H1 (cell line): Measurements from ENCODE around the gene HOTAIR. TPM values are rescaled to one million over a fixed set of nuclear protein-coding genes. Genes with fewer than 3 reads are reported as not detected.

Experiments used
- CTCF ChIA-PET: fragments of 300-600 bp; sonication (Branson Sonifier 250); formaldehyde crosslinking; loops from one replicate; lab custom pipeline; 2021; ENCODE audit not compliant: partially characterized antibody; lab: Charles Lee
- POLR2A ChIA-PET: fragments of 300-600 bp; sonication (Branson Sonifier 250); formaldehyde crosslinking; loops from one replicate; lab custom pipeline; 2021; ENCODE audit warnings: inconsistent platforms; ENCODE audit not compliant: partially characterized antibody; lab: Charles Lee
- DNase-seq, 2 experiments: peaks; one replicate each; pipeline versions ENCODE4 v3.0.0 to v3.0.0-alpha.2; 2010 to 2022; ENCODE audit warnings: low spot score in 2 of 2, low read depth in 1 of 2, mixed read lengths in 1 of 2
- FAIRE-seq: peaks from 2 replicates; lab custom pipeline; 2011; peaks lifted over from hg19 to GRCh38; lab: Jason Lieb, UNC
- H2AFZ ChIP-seq: 2 replicates; pipeline ENCODE4 v1.8.1; 2012; ENCODE audit warnings: low read length, inconsistent platforms
- H2AK5ac ChIP-seq: 2 replicates; pipeline ENCODE4 v1.6.1; 2013; ENCODE audit warnings: low read depth, low read length
- H2BK120ac ChIP-seq: replicated peaks from 2 replicates; pipeline ENCODE3; 2013; ENCODE audit warnings: low read depth, low read length, inconsistent platforms
- H2BK12ac ChIP-seq: 2 replicates; pipeline ENCODE4 v1.6.1; 2013; ENCODE audit warnings: low read depth, low read length
- H2BK15ac ChIP-seq: 2 replicates; pipeline ENCODE4 v1.6.1; 2013; ENCODE audit warnings: low read length
- H2BK20ac ChIP-seq: 2 replicates; pipeline ENCODE4 v1.6.1; 2013; ENCODE audit warnings: low read length
- H2BK5ac ChIP-seq: 2 replicates; pipeline ENCODE4 v1.6.1; 2013; ENCODE audit warnings: low read depth, low read length
- H3K14ac ChIP-seq: 2 replicates; pipeline ENCODE4 v1.6.1; 2013; ENCODE audit warnings: inconsistent platforms; ENCODE audit not compliant: insufficient read length
- H3K18ac ChIP-seq: 2 replicates; pipeline ENCODE4 v1.6.1; 2013; ENCODE audit warnings: low read length; ENCODE audit errors: extremely low read depth
- H3K23ac ChIP-seq: 2 replicates; pipeline ENCODE4 v1.6.1; 2013; ENCODE audit warnings: inconsistent platforms; ENCODE audit not compliant: insufficient read length
- H3K23me2 ChIP-seq: 2 replicates; pipeline ENCODE4 v1.6.1; 2013; ENCODE audit warnings: low read depth, low read length
- H3K27ac ChIP-seq: 2 replicates; pipeline ENCODE4 v1.6.1; 2011; ENCODE audit warnings: low read depth, low read length, inconsistent platforms
- H3K27me3 ChIP-seq, 4 experiments: replicated peaks in 1 of 4; 1 replicate in 1 of 4; 2 replicates in 3 of 4; pipeline versions ENCODE4 v1.6.1 to v1.8.1; 2011 to 2013; ENCODE audit warnings: low read length in 3 of 4, mild to moderate bottlenecking in 3 of 4, inconsistent platforms in 2 of 4, mixed read lengths in 2 of 4, moderate library complexity in 1 of 4; ENCODE audit not compliant: control insufficient read depth in 3 of 4, insufficient read depth in 3 of 4; ENCODE audit errors: extremely low read depth in 1 of 4
- H3K36me3 ChIP-seq, 4 experiments: 2 replicates each; pipeline versions ENCODE4 v1.6.1 to v1.8.1; 2011 to 2013; ENCODE audit warnings: mild to moderate bottlenecking in 4 of 4, low read length in 3 of 4, moderate library complexity in 2 of 4, control low read depth in 1 of 4, inconsistent platforms in 1 of 4; ENCODE audit not compliant: insufficient read depth in 4 of 4, control insufficient read depth in 2 of 4
- H3K4ac ChIP-seq: replicated peaks from 2 replicates; pipeline ENCODE3; 2013; ENCODE audit warnings: low read length, low read depth, mixed read lengths, inconsistent platforms; ENCODE audit not compliant: insufficient read length
- H3K4me1 ChIP-seq, 4 experiments: replicated peaks in 1 of 4; 1 replicate in 1 of 4; 2 replicates in 3 of 4; pipeline versions ENCODE4 v1.6.1 to v1.8.1; 2011 to 2013; ENCODE audit warnings: low read length in 3 of 4, inconsistent platforms in 2 of 4, mixed read lengths in 1 of 4; ENCODE audit not compliant: insufficient read depth in 4 of 4, control insufficient read depth in 3 of 4
- H3K4me2 ChIP-seq, 2 experiments: 2 replicates each; pipeline versions ENCODE4 v1.6.1 to v1.8.1; 2011 to 2013; ENCODE audit warnings: low read depth in 2 of 2, low read length in 2 of 2, control low read depth in 1 of 2, inconsistent platforms in 1 of 2, mild to moderate bottlenecking in 1 of 2; ENCODE audit not compliant: insufficient read depth in 1 of 2
- H3K4me3 ChIP-seq, 4 experiments: fragments of 200-600, 300-600 bp in 1 of 4; sonication (generic), shearing (Covaris generic), sonication (Bioruptor Twin) in 1 of 4; 2 replicates each; pipeline versions ENCODE4 v1.5.1 to v1.8.1; 2011 to 2016; ENCODE audit warnings: low read length in 4 of 4, low read depth in 3 of 4, control low read depth in 2 of 4, inconsistent platforms in 2 of 4, mild to moderate bottlenecking in 2 of 4, mixed read lengths in 1 of 4, moderate library complexity in 1 of 4; ENCODE audit not compliant: insufficient read depth in 2 of 4; ENCODE audit errors: extremely low read depth in 1 of 4
- H3K56ac ChIP-seq: replicated peaks from 2 replicates; pipeline ENCODE3; 2013; ENCODE audit warnings: low read depth, mild to moderate bottlenecking, mixed read lengths, low read length, inconsistent platforms; ENCODE audit not compliant: insufficient read length
- H3K79me1 ChIP-seq: 2 replicates; pipeline ENCODE4 v1.6.1; 2013; ENCODE audit warnings: low read depth, low read length, control low read depth
- H3K79me2 ChIP-seq, 2 experiments: 2 replicates each; pipeline versions ENCODE4 v1.6.1 to v1.8.1; 2012 to 2013; ENCODE audit warnings: low read length in 2 of 2, mild to moderate bottlenecking in 2 of 2, inconsistent platforms in 1 of 2; ENCODE audit not compliant: insufficient read depth in 2 of 2, control insufficient read depth in 1 of 2
- H3K9ac ChIP-seq, 4 experiments: replicated peaks in 1 of 4; 1 replicate in 1 of 4; 2 replicates in 3 of 4; pipeline versions ENCODE4 v1.6.1 to v1.8.1; 2011 to 2013; ENCODE audit warnings: low read depth in 3 of 4, low read length in 3 of 4, control low read depth in 2 of 4, mild to moderate bottlenecking in 2 of 4, moderate library complexity in 2 of 4, inconsistent platforms in 1 of 4; ENCODE audit errors: extremely low read depth in 1 of 4
- H3K9me3 ChIP-seq, 2 experiments: 2 replicates each; pipeline versions ENCODE4 v1.6.1 to v1.8.1; 2012 to 2013; ENCODE audit warnings: mild to moderate bottlenecking in 2 of 2, moderate library complexity in 2 of 2, control low read depth in 1 of 2, inconsistent platforms in 1 of 2, low read depth in 1 of 2, low read length in 1 of 2, mixed read lengths in 1 of 2; ENCODE audit not compliant: insufficient read depth in 2 of 2
- H4K20me1 ChIP-seq, 2 experiments: replicated peaks in 1 of 2; 2 replicates each; pipeline versions ENCODE3 to v1.8.1; 2011 to 2013; ENCODE audit warnings: inconsistent platforms in 2 of 2, low read length in 2 of 2, mild to moderate bottlenecking in 1 of 2; ENCODE audit not compliant: insufficient read depth in 2 of 2, control insufficient read depth in 1 of 2
- H4K5ac ChIP-seq: 2 replicates; pipeline ENCODE4 v1.6.1; 2013; ENCODE audit warnings: low read length, low read depth, mixed read lengths, inconsistent platforms; ENCODE audit not compliant: insufficient read length
- H4K8ac ChIP-seq: 2 replicates; pipeline ENCODE4 v1.8.0; 2013; ENCODE audit warnings: mild to moderate bottlenecking, moderate library complexity, low read length, inconsistent platforms; ENCODE audit not compliant: insufficient read depth; ENCODE audit errors: extremely low read depth
- H4K91ac ChIP-seq: replicated peaks from 2 replicates; pipeline ENCODE3; 2013; ENCODE audit warnings: low read length, mixed read lengths, inconsistent platforms; ENCODE audit not compliant: insufficient read length
- ATF3 ChIP-seq: IDR thresholded peaks from 2 replicates; pipeline ENCODE4 v1.6.1; 2011; ENCODE audit warnings: low read depth, mild to moderate bottlenecking, low read length; ENCODE audit not compliant: insufficient read depth
- BRCA1 ChIP-seq: IDR thresholded peaks from 2 replicates; pipeline ENCODE4 v1.6.1; 2012; ENCODE audit warnings: low read depth, low read length, improper control_type of control experiment
- CBX8 ChIP-seq: fragments of 300-800, 300-1000 bp; sonication (generic); IDR thresholded peaks from 2 replicates; pipeline ENCODE4 v1.7.1; 2016; ENCODE audit warnings: low read depth, low read length, borderline replicate concordance
- EP300 ChIP-seq, 2 experiments: IDR thresholded peaks; 1 replicate in 1 of 2; 2 replicates in 1 of 2; pipeline ENCODE4 v1.6.1; 2011 to 2012; ENCODE audit warnings: low read depth in 2 of 2, low read length in 2 of 2, mild to moderate bottlenecking in 2 of 2, borderline replicate concordance in 1 of 2, inconsistent platforms in 1 of 2, moderate library complexity in 1 of 2
- KDM1A ChIP-seq: fragments of 200-600, 300-600 bp; sonication (generic); IDR thresholded peaks from 2 replicates; pipeline ENCODE4 v1.7.1; 2016; ENCODE audit warnings: mild to moderate bottlenecking, low read length, borderline replicate concordance
- RFX5 ChIP-seq: IDR thresholded peaks from 2 replicates; pipeline ENCODE4 v1.6.1; 2011; ENCODE audit warnings: low read depth, low read length, improper control_type of control experiment, borderline replicate concordance
- RNF2 ChIP-seq: fragments of 200-900, 300-1000 bp; sonication (generic); IDR thresholded peaks from 2 replicates; pipeline ENCODE4 v1.7.1; 2016; ENCODE audit warnings: borderline replicate concordance, low read depth, mild to moderate bottlenecking, antibody characterized with exemption, low read length; ENCODE audit not compliant: poor library complexity, severe bottlenecking; ENCODE audit errors: missing control alignments
- SIRT6 ChIP-seq: IDR thresholded peaks from one replicate; pipeline ENCODE4 v1.7.1; 2012; ENCODE audit warnings: low read length, inconsistent platforms
- SP4 ChIP-seq: IDR thresholded peaks from 2 replicates; pipeline ENCODE4 v1.6.1; 2012; ENCODE audit warnings: low read length, inconsistent platforms
- TAF1 ChIP-seq: IDR thresholded peaks from 2 replicates; pipeline ENCODE4 v1.6.1; 2011; ENCODE audit warnings: mild to moderate bottlenecking, low read depth, low read length
- ZNF274 ChIP-seq: IDR thresholded peaks from 2 replicates; pipeline ENCODE4 v1.7.0; 2012; ENCODE audit warnings: low read length, borderline replicate concordance; ENCODE audit errors: extremely low read depth
- WGBS, 2 experiments: shearing (Covaris generic) in 1 of 2; methylation state at CpG; one replicate each; pipeline versions ENCODE4 v1.1.6 to v1.1.7; 2013 to 2015; ENCODE audit warnings: low lambda C conversion rate in 2 of 2, mixed read lengths in 2 of 2, inconsistent platforms in 1 of 2, low coverage in 1 of 2, missing lambda C conversion rate in 1 of 2; ENCODE audit not compliant: insufficient replicate concordance in 2 of 2, insufficient coverage in 1 of 2, insufficient read length in 1 of 2; ENCODE audit errors: extremely low coverage in 1 of 2, missing lambda C conversion rate in 1 of 2; 5-methylcytosine and 5-hydroxymethylcytosine counted together
- polyA plus RNA-seq, 7 experiments: library from polyadenylated mRNA; depleted of rRNA in 3 of 7; stranded (reverse) in 5 of 7; unstranded in 2 of 7; fragments of >200 nt in 5 of 7; fragments of 200-250 nt in 2 of 7; gene quantifications; 1 replicate in 5 of 7; 2 replicates in 1 of 7; 4 replicates in 1 of 7; pipeline versions ENCODE4 v1.2.1 to v1.2.3, GENCODE V29; 2011 to 2013; ENCODE audit warnings: missing spikeins in 2 of 7, mixed read lengths in 2 of 7
- total RNA-seq: library from RNA; stranded (reverse); fragmentation: NEBNext Ultra II Directional; extraction: Animal tissue kit (Norgen Biotek cat#: 25700); gene quantifications from 2 replicates; pipeline ENCODE4 v1.2.1, GENCODE V29; 2021

HOTAIR gene
- total and polyA plus RNA-seq, 2 of the 8 experiments (the other 6 are each of a cell fraction or from before 2014, with no cell fraction given), result not detected

GRCh38 chr12:54017027-54017788 lies 42.5 kb upstream of the HOTAIR start:
- ChIA-PET POLR2A (interaction anchor here (1.3 kb wide), 1 partner anchor 79 kb away, joined by 4 read pairs; the partner anchor contains the start of gene HOXC13), CTCF (interaction anchor here (0.7 to 3.8 kb wide), 17 partner anchors 8 to 198 kb away, joined by 3 to 50 read pairs (median 4); partner anchors contain the start of genes HOXC12, HOXC5, HOXC8 and HOXC9)
- Histone ChIP-seq H3K79me1 (no peaks in the 10 kb centered on the region), H2BK120ac (no peak overlapping the region), H2BK20ac (no peak overlapping the region), H3K23ac (no peak overlapping the region), H3K27ac (no peak overlapping the region), H4K20me1 (peaks cover 6 to 43% of the 10 kb centered on the region in 2 experiments), H2BK15ac (no peak overlapping the region), H3K4me2 (peak overlapping the region; percentile 28 to 79), H3K14ac (no peak overlapping the region), H3K79me2 (no peaks in the 10 kb centered on the region), H3K18ac (no peak overlapping the region; the same call in 1 of the 2 replicates), H4K8ac (no peak overlapping the region), H3K4me1 (peaks cover 0 to 12% (median 4%) of the 10 kb centered on the region in 4 experiments; a peak in 6 of 7 replicates), H3K4me3 (peak overlapping the region in 3 of 4 experiments; percentile 9 to 54 (median 26); a peak in 5 of 8 replicates), H3K36me3 (no peaks in the 10 kb centered on the region; a peak in 1 of 8 replicates), H2AK5ac (no peak overlapping the region; the same call in 1 of the 2 replicates), H3K9ac (no peak overlapping the region), H3K23me2 (peaks cover 3% of the 10 kb centered on the region; the same call in 1 of the 2 replicates), H3K4ac (no peak overlapping the region), H2BK12ac (no peak overlapping the region), H3K27me3 (peaks cover 93 to 100% (median 100%) of the 10 kb centered on the region in 4 experiments), H3K56ac (no peak overlapping the region), H3K9me3 (no peaks in the 10 kb centered on the region), H4K5ac (no peak overlapping the region), H4K91ac (no peak overlapping the region), H2BK5ac (no peak overlapping the region), H2AFZ (no peak overlapping the region)
- FAIRE-seq (no peak), DNase-seq (peak in 1 of 2 experiments; percentile 56)
- WGBS, 2 experiments, result 4% methylated on average over 23 of the region's 24 CpGs; no CpG with 5 or more reads in 1 of the 2 experiments
- no peak for TF ChIP-seq SP4
- no peak for TF ChIP-seq CBX8
- no peak for TF ChIP-seq EP300 (IDR thresholded peaks at IDR 0.05; ENCODE audit: borderline replicate concordance in 1 of 2, low read depth in 2 of 2, low read length in 2 of 2)
- peak; percentile 59 for TF ChIP-seq RNF2
- TF ChIP-seq RFX5, result no peak
- no peak for TF ChIP-seq ZNF274
- no peak for TF ChIP-seq KDM1A
- TF ChIP-seq BRCA1, result no peak
- no peak for TF ChIP-seq TAF1
- no peak for TF ChIP-seq ATF3
- no peak for TF ChIP-seq SIRT6
